HG03575 (cell line): ENCODE results near the gene FOXC1.

ENCODE experiments used
- ATAC-seq: cut with Tn5 transposase; IDR thresholded peaks from one replicate; pipeline ENCODE4 v1.9.1; 2021; ENCODE audit not compliant: unreplicated experiment, insufficient number of reproducible peaks, low FRiP score; ENCODE audit errors: extremely low read depth

The FOXC1 gene

GRCh38 chr6:1608222-1609040 is 1.3 kb upstream of the FOXC1 start:
- no peak for ATAC-seq

GRCh38 chr6:1609041-1609647 is 571 bp upstream of the FOXC1 start:
- no peak for ATAC-seq

GRCh38 chr6:1610497-1611321 is 994 bp downstream of the FOXC1 start:
- ATAC-seq: no peak

- ATAC-seq: no peak
Measured at GRCh38 chr6:1611322-1611571, 1.5 kb downstream of the FOXC1 start.

- no peak for ATAC-seq
Measured at GRCh38 chr6:1611572-1612298, 2.0 kb downstream of the FOXC1 start.

GRCh38 chr6:1612299-1612973 is 2.7 kb downstream of the FOXC1 start:
- no peak for ATAC-seq

- no peak for ATAC-seq
Measured at GRCh38 chr6:1612974-1613306, 3.2 kb downstream of the FOXC1 start.

- ATAC-seq: no peak
Measured at GRCh38 chr6:1613346-1613687, 3.6 kb downstream of the FOXC1 start.

GRCh38 chr6:1613688-1614447 is 4.2 kb downstream of the FOXC1 start:
- ATAC-seq: no peak

GRCh38 chr6:1614448-1615150 is 4.9 kb downstream of the FOXC1 start:
- ATAC-seq: no peak

GRCh38 chr6:1615151-1615852 is 5.6 kb downstream of the FOXC1 start:
- ATAC-seq: no peak

GRCh38 chr6:1615853-1616420 is 6.2 kb downstream of the FOXC1 start:
- no peak for ATAC-seq

- no peak for ATAC-seq
Measured at GRCh38 chr6:1616701-1617463, 7.2 kb downstream of the FOXC1 start.

- no peak for ATAC-seq
Measured at GRCh38 chr6:1617466-1618310, 8.0 kb downstream of the FOXC1 start.

GRCh38 chr6:1618311-1619097 is 8.8 kb downstream of the FOXC1 start:
- ATAC-seq: no peak
